GM12864 (cell line): ENCODE results near the gene CNOT2.
"Not testable (repeated sequence)": the region's sequence is repeated elsewhere in the genome, so short reads cannot be mapped to it uniquely, and the experiment has no call there.

Experiments used
- DNase-seq: peaks from one replicate; pipeline ENCODE4 v3.0.0-alpha.2; 2011; ENCODE audit warnings: low read depth
- H3K4me3 ChIP-seq: 2 replicates; pipeline ENCODE4 v1.5.1; 2011; ENCODE audit warnings: mild to moderate bottlenecking, low read depth, low read length, control low read depth
- TF ChIP-seq, protein P1 (sequence below): IDR thresholded peaks from 2 replicates; pipeline ENCODE4 v1.5.1; 2011; ENCODE audit warnings: low read depth, mild to moderate bottlenecking, moderate library complexity, low read length, control low read depth, inconsistent platforms; ENCODE audit errors: missing control alignments

CNOT2 gene

DNA sequence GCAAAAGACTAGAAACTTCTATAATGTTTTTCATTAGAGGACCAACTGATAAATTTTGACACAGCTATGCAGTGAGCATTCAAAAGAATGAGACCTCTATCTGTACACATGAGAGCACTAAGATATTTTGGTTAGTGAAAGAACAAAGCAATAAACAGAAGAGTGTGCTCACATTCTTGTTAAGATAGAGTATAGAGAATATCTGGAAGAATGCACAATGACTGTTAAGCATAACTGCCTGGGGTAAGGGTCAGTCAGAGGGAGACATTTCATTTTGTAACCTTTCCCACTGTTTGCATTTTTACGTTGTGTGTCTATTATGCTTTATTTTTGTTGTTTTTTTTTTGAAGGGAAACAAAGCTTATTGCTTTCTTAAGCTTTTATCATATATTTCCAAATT, 143.5 kb downstream of the CNOT2 start:
- H3K4me3 ChIP-seq: no peak overlapping the region
- DNase-seq: no peak
- TF ChIP-seq, protein P1, sequence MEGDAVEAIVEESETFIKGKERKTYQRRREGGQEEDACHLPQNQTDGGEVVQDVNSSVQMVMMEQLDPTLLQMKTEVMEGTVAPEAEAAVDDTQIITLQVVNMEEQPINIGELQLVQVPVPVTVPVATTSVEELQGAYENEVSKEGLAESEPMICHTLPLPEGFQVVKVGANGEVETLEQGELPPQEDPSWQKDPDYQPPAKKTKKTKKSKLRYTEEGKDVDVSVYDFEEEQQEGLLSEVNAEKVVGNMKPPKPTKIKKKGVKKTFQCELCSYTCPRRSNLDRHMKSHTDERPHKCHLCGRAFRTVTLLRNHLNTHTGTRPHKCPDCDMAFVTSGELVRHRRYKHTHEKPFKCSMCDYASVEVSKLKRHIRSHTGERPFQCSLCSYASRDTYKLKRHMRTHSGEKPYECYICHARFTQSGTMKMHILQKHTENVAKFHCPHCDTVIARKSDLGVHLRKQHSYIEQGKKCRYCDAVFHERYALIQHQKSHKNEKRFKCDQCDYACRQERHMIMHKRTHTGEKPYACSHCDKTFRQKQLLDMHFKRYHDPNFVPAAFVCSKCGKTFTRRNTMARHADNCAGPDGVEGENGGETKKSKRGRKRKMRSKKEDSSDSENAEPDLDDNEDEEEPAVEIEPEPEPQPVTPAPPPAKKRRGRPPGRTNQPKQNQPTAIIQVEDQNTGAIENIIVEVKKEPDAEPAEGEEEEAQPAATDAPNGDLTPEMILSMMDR: no peak

DNA sequence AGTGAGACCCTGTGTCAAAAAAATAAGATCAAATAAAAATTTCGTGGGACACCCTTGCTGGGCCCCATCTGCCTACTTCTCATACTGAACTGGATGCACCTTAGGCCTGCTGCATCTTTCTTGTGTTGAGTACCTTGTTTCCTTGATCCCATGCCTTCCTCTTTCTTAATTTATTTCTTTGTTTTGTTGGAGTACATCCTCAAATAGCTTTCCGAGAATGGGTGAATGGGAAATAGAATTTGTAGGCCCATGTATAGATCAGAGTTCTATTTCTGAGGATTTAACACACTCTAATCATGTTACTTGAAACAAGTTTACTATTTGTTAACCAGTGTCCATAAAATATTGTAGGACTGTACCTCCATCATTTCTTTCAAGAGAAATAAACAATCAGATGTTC, 146.4 kb downstream of the CNOT2 start:
- TF ChIP-seq, protein P1: no peak
- no peak for DNase-seq
- H3K4me3 ChIP-seq: no peak overlapping the region

DNA sequence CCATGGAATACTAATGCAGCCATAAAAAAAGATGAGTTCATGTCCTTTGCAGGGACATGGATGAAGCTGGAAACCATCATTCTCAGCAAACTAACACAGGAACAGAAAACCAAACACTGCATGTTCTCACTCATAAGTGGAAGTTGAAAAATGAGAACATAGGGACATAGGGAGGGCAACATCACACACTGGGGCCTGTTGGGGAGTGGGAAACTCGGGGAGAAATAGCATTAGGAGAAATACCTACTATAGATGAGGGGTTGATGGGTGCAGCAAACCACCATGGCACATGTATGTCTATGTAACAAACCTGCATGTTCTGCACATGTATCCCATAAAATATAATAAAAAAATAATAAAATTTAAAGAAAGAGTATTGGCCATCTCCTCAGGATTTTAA, 149.4 kb downstream of the CNOT2 start:
- DNase-seq, H3K4me3 ChIP-seq: not testable (repeated sequence)

DNA sequence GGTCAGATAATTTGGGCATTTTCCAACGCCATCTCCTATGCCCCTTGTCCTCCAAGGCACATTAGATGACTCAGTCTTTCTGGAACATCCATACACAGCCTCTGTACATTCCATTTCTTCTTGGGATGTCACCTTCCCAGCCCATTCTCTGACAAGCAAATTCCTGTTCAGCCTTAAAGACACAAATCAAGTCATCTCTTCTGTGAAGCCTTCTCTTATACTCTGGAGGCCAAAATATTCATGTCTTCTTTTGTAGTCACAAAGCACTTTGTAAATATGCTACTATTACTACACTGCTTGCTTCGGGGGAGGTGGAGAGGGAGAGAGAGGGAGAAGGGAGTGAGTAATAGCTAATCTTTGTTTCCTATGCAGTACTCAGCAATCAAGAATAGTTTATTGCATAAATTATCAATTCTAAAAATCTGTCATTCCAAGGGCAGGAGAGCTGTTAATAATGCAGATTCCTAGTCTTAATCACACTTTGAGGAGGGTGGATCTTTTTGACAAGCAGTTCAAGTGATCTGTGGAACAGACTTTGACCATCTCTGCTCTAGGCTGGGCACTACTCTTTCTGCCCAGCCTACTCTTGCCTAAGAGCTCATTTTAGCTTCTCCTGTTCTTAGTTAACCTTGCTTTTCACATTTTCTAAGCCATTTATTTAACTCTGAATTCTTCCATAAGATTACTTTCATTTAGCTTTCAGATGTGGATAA, 150.7 kb downstream of the CNOT2 start:
- DNase-seq: no peak
- H3K4me3 ChIP-seq: no peak overlapping the region
- TF ChIP-seq, protein P1: no peak

DNA sequence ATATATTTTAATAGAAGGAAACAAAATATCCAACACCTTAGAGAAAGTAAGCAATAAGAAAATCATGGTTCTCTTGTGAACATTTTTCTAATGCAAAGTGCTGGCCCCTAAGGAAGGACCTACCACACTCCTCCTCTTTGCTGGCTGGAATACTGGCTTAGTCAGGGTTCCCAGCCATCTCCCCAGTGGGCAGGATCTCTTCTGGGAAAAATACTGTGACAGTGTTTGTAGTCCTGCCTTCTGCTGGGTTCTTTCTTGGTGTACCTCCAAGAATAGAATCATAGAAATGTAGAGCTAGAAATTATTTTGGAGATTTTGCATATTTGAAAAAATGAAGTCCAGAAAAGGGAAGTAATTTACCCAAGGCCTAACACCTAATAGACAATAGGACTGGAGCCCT, 154.8 kb downstream of the CNOT2 start:
- TF ChIP-seq, protein P1: no peak
- H3K4me3 ChIP-seq: no peak overlapping the region
- no peak for DNase-seq

DNA sequence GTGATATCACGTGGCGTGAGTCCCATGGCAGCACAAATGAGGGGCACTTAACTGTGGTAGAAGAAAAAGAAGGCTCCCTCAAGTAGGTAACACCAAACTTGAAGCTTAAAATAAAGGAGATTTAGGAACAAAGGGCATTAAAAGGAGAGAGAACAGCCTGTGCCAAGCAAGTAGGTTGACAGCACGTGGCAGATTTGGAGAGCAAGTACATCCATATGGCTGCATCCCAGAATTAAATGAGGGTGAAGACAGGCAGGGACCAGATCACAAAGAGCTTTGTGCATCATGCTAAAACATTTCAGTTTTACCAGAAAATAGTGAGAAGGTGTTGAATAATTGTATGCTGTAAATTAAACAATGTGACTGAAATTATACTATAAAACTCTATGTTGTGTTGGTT, 155.6 kb downstream of the CNOT2 start:
- no peak for DNase-seq
- H3K4me3 ChIP-seq: no peak overlapping the region
- TF ChIP-seq, protein P1: no peak

DNA sequence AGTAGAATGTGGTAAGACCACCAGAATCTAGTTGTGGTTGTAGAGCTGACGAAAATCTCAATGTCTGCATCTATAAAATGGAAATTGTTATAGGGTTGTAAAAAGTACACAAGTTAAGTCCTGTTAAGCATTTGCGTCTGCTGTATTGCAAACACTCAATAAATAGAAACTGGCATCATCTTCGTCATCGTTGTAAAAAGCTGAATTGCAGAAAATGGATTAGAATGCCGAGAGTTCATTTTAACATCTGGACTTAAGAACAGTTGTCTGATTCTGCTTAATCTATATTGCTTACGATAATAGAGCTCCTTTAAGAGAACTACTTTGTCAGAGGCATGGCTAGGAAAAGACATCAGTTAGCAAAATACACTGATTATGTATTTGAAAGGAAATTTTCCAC, 156.1 kb downstream of the CNOT2 start:
- H3K4me3 ChIP-seq: no peak overlapping the region
- DNase-seq: no peak
- TF ChIP-seq, protein P1: no peak
